Skin epidermis (tissue), 12 donors: Measurements from ENCODE around the gene ZNF678.
"Not testable (repeated sequence)": the region's sequence is repeated elsewhere in the genome, so short reads cannot be mapped to it uniquely, and the experiment has no call there.

Experiments used
- H3K27ac ChIP-seq, 21 experiments: fragments of 200-600 bp; sonication (generic) in 11 of 21; one replicate each; pipeline ENCODE4 v1.5.0; 2020; ENCODE audit warnings: mild to moderate bottlenecking in 3 of 21, inconsistent platforms in 2 of 21, moderate library complexity in 2 of 21
- H3K4me3 ChIP-seq, 7 experiments: fragments of 200-600 bp; sonication (generic) in 2 of 7; one replicate each; pipeline ENCODE4 v1.5.0; 2020; ENCODE audit warnings: inconsistent platforms in 2 of 7, mild to moderate bottlenecking in 2 of 7, moderate library complexity in 1 of 7

Gene ZNF678

DNA sequence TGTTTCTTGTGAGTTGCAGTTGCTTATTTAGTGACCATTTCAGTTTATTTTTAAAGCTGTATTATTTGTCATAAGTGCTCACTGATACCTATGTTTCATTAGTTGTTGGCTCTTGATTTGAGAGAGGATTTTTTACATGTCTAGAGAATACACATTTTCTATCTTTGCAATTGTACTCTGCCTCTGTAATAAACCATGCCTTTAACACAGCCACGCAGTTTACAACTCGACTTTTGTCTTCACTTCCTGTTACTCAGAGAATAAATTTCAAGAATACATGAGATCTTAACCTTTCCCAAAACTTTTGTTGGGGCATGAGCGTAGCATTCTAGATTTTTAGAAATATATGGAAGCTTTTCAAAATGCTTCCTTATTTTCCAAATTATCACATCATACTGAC lies 14.9 kb upstream of the ZNF678 start:
- no peak overlapping the region for H3K27ac ChIP-seq
- H3K4me3 ChIP-seq, result no peak overlapping the region

GRCh38 chr1:227549892-227550291 lies 13.5 kb upstream of the ZNF678 start:
- Histone ChIP-seq H3K4me3 (no peak overlapping the region), H3K27ac (no peak overlapping the region)

DNA sequence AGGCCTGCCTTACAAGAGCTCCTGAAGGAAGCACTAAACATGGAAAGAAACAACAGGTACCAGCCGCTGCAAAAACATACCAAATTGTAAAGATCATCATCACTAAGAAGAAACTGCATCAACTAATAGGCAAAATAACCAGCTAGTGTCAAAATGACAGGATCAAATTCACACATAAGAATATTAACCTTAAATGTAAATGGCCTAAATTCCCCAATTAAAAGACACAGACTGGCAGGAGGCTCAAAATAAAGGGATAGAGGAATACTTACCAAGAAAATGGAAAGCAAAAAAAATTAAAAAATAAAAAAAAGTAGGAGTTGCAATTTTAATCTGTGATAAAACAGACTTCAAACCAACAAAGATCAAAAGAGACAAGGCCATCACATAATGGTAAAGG lies 11.5 kb upstream of the ZNF678 start:
- not testable (repeated sequence) for H3K4me3 ChIP-seq, H3K27ac ChIP-seq

DNA sequence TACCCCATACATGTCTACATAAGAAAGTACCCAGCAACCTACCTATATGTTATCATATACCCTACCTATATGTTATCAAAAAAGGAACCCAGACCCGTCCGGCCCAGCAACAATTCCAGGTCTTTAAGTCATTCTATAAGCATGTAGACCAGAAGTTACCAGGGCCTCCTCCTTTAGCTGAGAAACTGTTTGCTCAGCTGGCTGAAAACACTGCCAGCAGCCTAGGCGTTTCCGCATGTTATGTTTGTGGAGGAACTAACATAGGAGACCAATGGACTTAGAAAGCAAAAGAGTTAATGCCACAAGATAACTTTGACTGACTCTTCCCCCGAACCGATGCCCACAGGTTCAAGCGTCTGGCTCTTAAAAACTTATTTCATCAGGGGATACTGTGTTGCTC lies 7.1 kb upstream of the ZNF678 start:
- no peak overlapping the region for H3K4me3 ChIP-seq
- H3K27ac ChIP-seq, result no peak overlapping the region

DNA sequence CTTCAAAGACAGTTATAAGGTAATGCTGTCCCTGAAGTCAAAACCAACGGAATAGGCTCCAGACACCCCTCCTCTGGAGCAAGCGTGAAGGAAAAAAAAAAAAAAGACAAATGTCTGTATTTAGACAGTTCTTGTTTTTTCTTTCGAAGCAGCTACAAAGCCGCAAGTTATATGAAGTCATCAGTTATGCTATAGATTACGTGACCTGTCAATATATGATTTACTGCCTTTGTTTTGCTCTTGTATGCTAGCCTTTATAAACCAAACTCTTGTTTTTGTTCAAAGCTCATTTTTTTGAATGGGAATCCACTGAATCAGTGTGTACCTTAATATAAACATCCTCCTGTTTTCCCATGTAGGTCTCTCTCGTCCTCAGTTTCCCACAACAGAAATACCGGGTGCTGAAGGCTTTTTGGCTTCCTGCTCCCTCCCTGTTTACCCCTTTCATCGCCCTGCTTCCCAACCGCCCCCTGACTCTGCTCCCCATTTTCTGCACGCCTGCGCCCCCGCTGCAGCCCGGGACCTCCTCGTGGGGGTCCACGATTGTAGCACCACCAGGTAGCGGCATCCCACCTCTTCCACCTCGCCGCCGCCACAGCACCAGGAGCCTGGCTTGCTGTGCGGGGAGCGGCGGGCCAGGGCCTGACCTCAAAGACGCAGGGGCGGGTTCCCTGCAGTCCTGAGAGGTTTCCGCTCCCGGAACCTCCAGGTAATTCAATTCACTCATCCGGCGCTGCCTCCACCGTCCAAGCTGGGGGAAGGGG lies 5.2 kb upstream of the ZNF678 start:
- H3K4me3 ChIP-seq, result no peak overlapping the region
- H3K27ac ChIP-seq, result no peak overlapping the region

- H3K27ac ChIP-seq, result no peak overlapping the region
- H3K4me3 ChIP-seq, result no peak overlapping the region
Observed at GRCh38 chr1:227558732-227559262, 4.6 kb upstream of the ZNF678 start.

- Histone ChIP-seq H3K27ac (no peak overlapping the region), H3K4me3 (no peak overlapping the region)
Observed at GRCh38 chr1:227559499-227559898, 3.9 kb upstream of the ZNF678 start.

DNA sequence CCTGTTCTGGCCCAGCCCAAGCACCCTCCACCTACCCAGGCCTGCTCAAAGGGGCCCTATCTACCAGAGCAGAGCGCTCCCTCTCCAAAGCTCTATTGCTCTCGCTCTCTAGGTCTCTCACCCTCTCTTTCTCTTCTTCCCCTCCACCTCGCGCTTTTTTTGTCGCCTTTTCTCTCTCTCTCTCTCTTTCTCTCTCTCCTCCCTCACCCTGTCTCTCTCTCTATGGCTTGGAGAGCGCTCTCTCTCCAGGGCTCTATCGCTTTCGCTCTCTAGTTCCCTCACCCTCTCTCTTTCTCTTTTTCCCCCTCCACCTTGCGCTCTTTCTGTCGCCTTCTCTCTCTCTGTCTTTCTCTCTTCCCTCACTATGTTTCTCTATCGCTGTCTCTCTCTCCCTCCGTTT lies 3.4 kb upstream of the ZNF678 start:
- no peak overlapping the region for H3K27ac ChIP-seq
- no peak overlapping the region for H3K4me3 ChIP-seq

DNA sequence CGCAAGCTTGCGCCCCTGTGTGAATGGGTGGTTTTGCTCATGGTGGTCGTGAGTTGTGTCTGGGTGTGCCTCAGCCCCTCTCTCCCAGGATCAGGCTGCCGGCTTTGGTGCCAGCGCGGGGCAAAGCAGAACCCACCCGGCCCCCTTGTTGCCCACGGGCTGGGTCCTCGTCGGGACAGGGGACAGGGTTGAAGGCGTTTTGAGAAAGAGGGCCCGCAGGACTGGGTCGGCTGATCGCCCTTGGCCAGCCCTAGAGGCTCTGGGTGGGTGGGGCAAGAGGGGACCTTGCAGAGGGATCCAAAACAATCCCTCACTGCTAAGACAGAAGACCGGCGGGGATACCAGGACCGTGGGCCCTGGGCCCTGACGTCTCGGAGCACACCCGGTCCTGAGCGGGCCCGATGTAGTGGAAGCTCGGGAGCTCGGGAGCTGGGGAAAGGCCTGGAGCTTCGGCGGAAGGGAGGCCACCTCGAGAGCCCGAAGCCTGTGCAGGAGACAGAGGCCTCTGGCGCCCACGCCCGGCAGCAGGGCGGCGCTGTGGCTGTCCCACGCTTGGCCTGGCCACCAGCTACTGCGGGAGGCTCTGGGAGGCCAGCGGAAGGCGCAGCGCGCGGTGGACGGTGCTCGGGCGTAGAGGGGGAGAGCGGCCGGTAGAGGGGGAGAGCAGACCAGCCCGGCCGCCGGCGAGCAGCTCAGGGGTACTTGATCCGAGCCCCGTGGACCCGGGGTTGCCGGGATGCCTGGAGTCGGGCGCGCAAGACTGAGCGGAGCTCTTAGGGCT lies 2.8 kb upstream of the ZNF678 start:
- Histone ChIP-seq H3K4me3 (no peak overlapping the region), H3K27ac (no peak overlapping the region)

DNA sequence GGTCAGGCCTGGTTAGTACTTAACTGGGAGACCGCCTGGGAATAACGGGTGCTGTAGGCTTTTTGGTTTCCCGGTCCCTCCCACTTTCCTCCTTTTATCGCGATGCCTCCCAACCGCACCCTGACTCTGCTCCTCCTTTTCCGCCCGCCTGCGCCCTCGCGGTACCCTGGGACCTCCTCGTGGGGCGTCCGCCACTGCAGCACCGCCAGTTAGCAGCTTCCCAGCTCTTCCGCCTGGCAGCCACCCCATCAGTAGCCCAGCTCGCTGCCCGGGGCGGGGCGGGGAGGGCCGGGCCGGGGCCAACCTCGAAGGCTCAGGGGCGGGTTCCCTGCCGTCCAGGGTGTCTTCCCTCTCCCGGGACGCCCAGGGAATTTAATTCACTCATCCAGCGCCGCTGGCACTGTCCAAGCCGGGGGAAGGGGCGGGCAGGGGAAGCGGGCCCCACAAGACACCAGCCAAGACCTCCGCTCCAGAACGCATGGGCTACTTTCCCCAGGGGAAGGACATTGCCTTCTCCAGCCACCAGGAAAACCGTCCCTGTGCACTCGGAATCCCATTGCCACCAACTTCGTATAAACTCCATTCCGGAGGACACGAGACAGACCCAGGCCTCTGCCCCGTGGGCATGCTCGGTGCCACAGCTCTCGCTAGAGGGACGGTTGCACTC lies 2.0 kb upstream of the ZNF678 start:
- Histone ChIP-seq H3K4me3 (no peak overlapping the region), H3K27ac (no peak overlapping the region)

GRCh38 chr1:227562037-227562436 lies 1.3 kb upstream of the ZNF678 start:
- no peak overlapping the region for H3K27ac ChIP-seq
- no peak overlapping the region for H3K4me3 ChIP-seq

- peak overlapping the region in 2 of 7 experiments; percentile 64 to 70 for H3K4me3 ChIP-seq
- peak overlapping the region in 1 of 21 experiments; percentile 70 for H3K27ac ChIP-seq
Observed at GRCh38 chr1:227562933-227563323, 428 bp upstream of the ZNF678 start.

- Histone ChIP-seq H3K27ac (no peak overlapping the region), H3K4me3 (no peak overlapping the region)
Observed at GRCh38 chr1:227567256-227567655, 3.9 kb downstream of the ZNF678 start.

DNA sequence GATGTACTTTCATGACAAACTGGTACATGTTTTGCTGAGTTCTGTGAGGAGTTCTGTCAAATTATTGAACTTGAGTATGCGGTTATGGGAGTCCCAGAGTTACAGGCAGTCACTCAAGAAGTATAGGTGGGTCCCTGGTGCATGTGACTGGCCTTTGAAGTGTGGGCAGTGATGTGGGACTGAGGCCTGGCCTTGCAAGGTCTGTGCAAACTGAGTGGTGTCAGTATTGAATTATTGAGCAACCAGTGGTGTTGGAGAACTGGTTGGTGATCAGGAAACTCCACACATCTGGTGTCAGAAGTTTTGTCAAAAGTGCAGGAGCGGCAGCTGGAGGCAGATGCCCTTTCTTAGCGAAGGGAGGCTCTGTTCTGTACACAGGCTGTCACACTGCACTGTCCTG lies 5.2 kb downstream of the ZNF678 start:
- H3K27ac ChIP-seq, result no peak overlapping the region

DNA sequence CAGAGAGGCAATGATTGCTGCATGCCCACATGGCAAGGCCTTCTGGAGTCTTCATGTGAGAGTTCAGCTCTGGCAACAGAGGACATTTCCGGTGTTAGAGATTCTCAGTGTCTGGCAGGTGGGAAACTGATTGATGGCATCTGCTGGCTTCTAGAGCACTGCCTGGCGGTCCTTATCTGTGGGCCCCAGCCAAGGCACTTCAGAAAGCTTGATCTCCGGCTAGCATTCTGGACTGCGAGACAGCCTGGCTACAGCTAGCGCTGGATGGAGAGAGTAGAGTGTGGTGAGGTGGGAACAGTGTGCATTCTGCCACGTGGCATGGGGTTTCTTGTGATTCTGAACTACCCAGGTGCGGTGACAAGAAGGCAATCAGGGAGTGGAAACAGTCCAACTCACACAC lies 9.4 kb downstream of the ZNF678 start:
- Histone ChIP-seq H3K27ac (no peak overlapping the region), H3K4me3 (no peak overlapping the region)

More for the DNA sequence above, 5.2 kb downstream of the ZNF678 start:
- H3K4me3 ChIP-seq, result no peak overlapping the region

DNA sequence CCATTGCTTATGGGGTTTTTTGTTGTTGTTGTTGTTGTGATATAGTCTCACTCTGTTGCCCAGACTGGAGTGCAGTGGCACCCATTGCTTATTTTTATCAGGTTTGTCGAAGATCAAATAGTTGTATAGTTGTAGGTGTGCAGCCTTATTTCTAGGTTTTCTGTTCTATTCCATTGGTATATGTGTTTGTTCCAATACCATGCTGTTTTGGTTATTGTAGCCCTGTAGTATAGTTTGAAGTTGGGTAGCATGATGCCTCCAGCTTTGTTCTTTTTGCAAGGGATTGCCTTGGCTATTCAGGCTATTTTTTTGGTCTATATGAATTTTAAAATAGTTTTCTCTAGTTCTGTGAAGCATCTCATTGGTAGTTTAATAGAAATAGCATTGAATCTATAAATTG lies 11.6 kb downstream of the ZNF678 start:
- Histone ChIP-seq H3K27ac (no peak overlapping the region), H3K4me3 (no peak overlapping the region)

GRCh38 chr1:227576189-227576588 lies 12.8 kb downstream of the ZNF678 start:
- Histone ChIP-seq H3K27ac (no peak overlapping the region), H3K4me3 (no peak overlapping the region)

DNA sequence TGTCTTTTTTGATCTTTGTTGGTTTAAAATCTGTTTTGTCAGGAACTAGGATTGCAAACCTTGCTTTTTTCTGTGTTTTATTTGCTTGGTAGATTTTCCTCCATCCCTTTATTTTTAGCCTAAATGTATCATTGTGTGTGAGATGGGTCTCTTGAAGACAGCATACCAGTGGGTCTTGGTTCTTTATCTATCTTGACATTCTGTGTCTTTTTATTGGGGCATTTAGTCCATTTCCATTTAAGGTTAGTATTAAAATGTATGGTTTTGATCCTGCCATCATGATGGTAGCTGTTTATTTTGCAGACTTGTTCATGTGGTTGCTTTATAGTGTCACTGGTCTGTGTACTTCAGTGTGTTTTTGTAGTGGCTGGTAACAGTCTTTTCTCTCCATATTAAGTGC lies 14.1 kb downstream of the ZNF678 start:
- Histone ChIP-seq H3K4me3 (no peak overlapping the region), H3K27ac (no peak overlapping the region)

GRCh38 chr1:227583354-227583753 lies 20.0 kb downstream of the ZNF678 start:
- no peak overlapping the region for H3K27ac ChIP-seq

GRCh38 chr1:227586733-227587132 lies 23.4 kb downstream of the ZNF678 start:
- Histone ChIP-seq H3K4me3 (no peak overlapping the region), H3K27ac (no peak overlapping the region)

More at GRCh38 chr1:227583354-227583753, 20.0 kb downstream of the ZNF678 start:
- no peak overlapping the region for H3K4me3 ChIP-seq

DNA sequence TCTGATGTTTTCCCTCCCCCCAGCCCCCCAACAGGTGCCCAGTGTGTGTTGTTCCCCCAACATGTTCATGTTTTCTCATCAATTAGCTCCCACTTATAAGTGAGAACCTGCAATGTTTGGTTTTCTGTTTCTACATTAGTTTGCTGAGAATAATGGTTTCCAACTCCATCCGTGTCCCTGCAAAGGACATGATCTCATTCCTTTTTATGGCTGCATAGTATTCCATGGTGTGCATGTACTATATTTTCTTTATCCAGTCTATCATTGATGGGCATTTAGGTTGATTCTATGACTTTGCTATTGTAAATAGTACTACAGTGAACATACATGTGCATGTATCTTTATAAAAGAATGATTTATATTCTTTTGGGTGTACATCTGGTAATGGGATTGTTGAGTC lies 24.6 kb downstream of the ZNF678 start:
- Histone ChIP-seq H3K27ac (no peak overlapping the region), H3K4me3 (no peak overlapping the region)
